Hepatocyte (in vitro differentiated cells): ENCODE results near the gene UBE2L5. TPM values are rescaled to one million over a fixed set of nuclear protein-coding genes. Genes with fewer than 3 reads are reported as not detected.
"Not testable (repeated sequence)": the region's sequence is repeated elsewhere in the genome, so short reads cannot be mapped to it uniquely, and the experiment has no call there.

Source experiments
- DNase-seq: peaks from one replicate; pipeline ENCODE4 v3.0.0-alpha.2; 2016; ENCODE audit warnings: low spot score
- H2AFZ ChIP-seq: fragments of 200-600 bp; sonication (generic); 2 replicates; pipeline ENCODE4 v1.6.0; 2016; ENCODE audit warnings: antibody characterized with exemption, mild to moderate bottlenecking
- H3K27ac ChIP-seq: fragments of 200-600 bp; sonication (generic); 2 replicates; pipeline ENCODE4 v1.5.1; 2016; ENCODE audit warnings: mild to moderate bottlenecking
- H3K27me3 ChIP-seq: fragments of 200-600 bp; sonication (generic); 2 replicates; pipeline ENCODE4 v1.6.1; 2016
- H3K36me3 ChIP-seq: fragments of 200-600 bp; sonication (generic); replicated peaks from 2 replicates; pipeline ENCODE4 v1.5.1; 2016; ENCODE audit warnings: low read depth; ENCODE audit not compliant: insufficient read depth
- H3K4me1 ChIP-seq: fragments of 200-600 bp; sonication (generic); 2 replicates; pipeline ENCODE4 v1.5.1; 2016; ENCODE audit warnings: mild to moderate bottlenecking, moderate library complexity; ENCODE audit not compliant: insufficient read depth
- H3K4me2 ChIP-seq: fragments of 200-600 bp; sonication (generic); 2 replicates; pipeline ENCODE4 v1.6.0; 2016
- H3K4me3 ChIP-seq: fragments of 200-600 bp; sonication (generic); 2 replicates; pipeline ENCODE4 v1.5.1; 2016; ENCODE audit warnings: mild to moderate bottlenecking
- H3K79me2 ChIP-seq: fragments of 200-600 bp; sonication (generic); 2 replicates; pipeline ENCODE4 v1.6.0; 2017; ENCODE audit warnings: mild to moderate bottlenecking
- H3K9me2 ChIP-seq: fragments of 200-600 bp; sonication (generic); replicated peaks from 2 replicates; pipeline ENCODE4 v1.6.0; 2017; ENCODE audit warnings: mild to moderate bottlenecking; ENCODE audit not compliant: insufficient read depth
- H3K9me3 ChIP-seq: fragments of 200-600 bp; sonication (generic); 2 replicates; pipeline ENCODE4 v1.5.1; 2016; ENCODE audit warnings: low read depth, mild to moderate bottlenecking
- H4K20me1 ChIP-seq: fragments of 200-600 bp; sonication (generic); 2 replicates; pipeline ENCODE4 v1.6.0; 2016; ENCODE audit warnings: mild to moderate bottlenecking; ENCODE audit not compliant: insufficient read depth, poor library complexity, severe bottlenecking
- CTCF ChIP-seq: fragments of 200-600 bp; sonication (generic); IDR thresholded peaks from 2 replicates; pipeline ENCODE4 v1.5.1; 2016; ENCODE audit warnings: antibody characterized with exemption, mild to moderate bottlenecking; ENCODE audit not compliant: poor library complexity
- EZH2 ChIP-seq: fragments of 200-600 bp; sonication (generic); IDR thresholded peaks from 2 replicates; pipeline ENCODE4 v1.6.1; 2016; ENCODE audit warnings: antibody characterized with exemption, mild to moderate bottlenecking, borderline replicate concordance
- EZH2phosphoT487 ChIP-seq: fragments of 200-600 bp; sonication (generic); IDR thresholded peaks from one replicate; pipeline ENCODE4 v1.6.1; 2018; ENCODE audit warnings: antibody characterized with exemption, mild to moderate bottlenecking, low read depth, moderate library complexity; ENCODE audit not compliant: unreplicated experiment, severe bottlenecking
- WGBS: methylation state at CpG from one replicate; pipeline ENCODE4 v1.1.6; 2016; ENCODE audit warnings: low lambda C conversion rate; ENCODE audit errors: missing lambda C conversion rate; 5-methylcytosine and 5-hydroxymethylcytosine counted together
- polyA plus RNA-seq: library from polyadenylated mRNA; unstranded; fragments of >200 nt; fragmentation: Nextera tagmentation; extraction: Ambion mirVana; gene quantifications from 2 replicates; pipeline ENCODE4 v1.2.1, GENCODE V29; 2016
- total RNA-seq: library from RNA; depleted of rRNA; stranded (reverse); fragments of >200 nt; gene quantifications from 2 replicates; pipeline ENCODE4 v1.2.3, GENCODE V29; 2014

UBE2L5 gene
- total and polyA plus RNA-seq, 2 experiments from 2014 or later, result not detected

DNA sequence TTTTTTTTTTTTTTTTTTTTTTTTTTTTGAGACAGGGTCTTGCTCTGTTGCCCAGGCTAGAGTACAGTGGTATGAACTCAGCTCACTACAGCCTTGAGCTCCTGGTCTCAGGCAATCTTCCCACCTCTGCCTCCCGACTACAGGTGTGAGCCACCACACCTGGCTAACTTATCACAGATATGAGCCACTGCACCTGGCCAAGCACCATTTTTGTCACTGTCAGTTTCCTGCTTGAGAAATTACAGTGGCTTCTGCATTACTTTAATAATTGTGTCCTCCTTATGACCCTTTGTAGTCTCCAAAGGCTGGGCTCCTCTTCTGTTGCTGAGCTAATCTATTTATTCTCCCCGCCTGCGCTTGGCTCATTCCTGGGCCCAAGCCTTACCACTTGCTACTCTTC lies 16.0 kb downstream of the UBE2L5 start:
- Histone ChIP-seq H3K36me3 (no peaks in the 10 kb centered on the region), H3K4me3 (no peak overlapping the region), H4K20me1 (no peaks in the 10 kb centered on the region), H3K9me3 (no peaks in the 10 kb centered on the region), H3K27me3 (peaks cover 8% of the 10 kb centered on the region), H3K79me2 (no peaks in the 10 kb centered on the region), H2AFZ (no peak overlapping the region), H3K27ac (no peak overlapping the region), H3K4me1 (no peaks in the 10 kb centered on the region), H3K9me2 (no peaks in the 10 kb centered on the region), H3K4me2 (no peak overlapping the region)
- WGBS, result 88% methylated on average over 3 of the region's 3 CpGs
- TF ChIP-seq CTCF (no peak), EZH2phosphoT487 (no peak), EZH2 (no peak)
- DNase-seq, result no peak

GRCh38 chr13:30440910-30441703 lies 18.8 kb downstream of the UBE2L5 start:
- Histone ChIP-seq H3K4me3 (no peak overlapping the region), H3K36me3 (no peaks in the 10 kb centered on the region), H3K9me3 (no peaks in the 10 kb centered on the region), H3K4me1 (peaks cover 10% of the 10 kb centered on the region), H3K9me2 (no peaks in the 10 kb centered on the region), H2AFZ (no peak overlapping the region), H3K4me2 (no peak overlapping the region), H4K20me1 (no peaks in the 10 kb centered on the region), H3K27me3 (peaks cover 8% of the 10 kb centered on the region), H3K27ac (no peak overlapping the region), H3K79me2 (no peaks in the 10 kb centered on the region)
- WGBS, result 59% methylated on average over 8 of the region's 8 CpGs
- no peak for TF ChIP-seq EZH2
- no peak for TF ChIP-seq EZH2phosphoT487
- no peak for DNase-seq

- 77% methylated on average over 5 of the region's 5 CpGs for WGBS
- H3K9me2 ChIP-seq, result no peaks in the 10 kb centered on the region
- no peaks in the 10 kb centered on the region for H3K36me3 ChIP-seq
- no peak overlapping the region for H3K4me3 ChIP-seq
- no peak overlapping the region for H2AFZ ChIP-seq
- H4K20me1 ChIP-seq, result no peaks in the 10 kb centered on the region
- H3K4me1 ChIP-seq, result peaks cover 13% of the 10 kb centered on the region
- no peak overlapping the region for H3K27ac ChIP-seq
- H3K79me2 ChIP-seq, result no peaks in the 10 kb centered on the region
- H3K4me2 ChIP-seq, result no peak overlapping the region
- TF ChIP-seq EZH2 (no peak), EZH2phosphoT487 (no peak), CTCF (no peak)
- H3K27me3 ChIP-seq, result no peaks in the 10 kb centered on the region
- H3K9me3 ChIP-seq, result no peaks in the 10 kb centered on the region
- no peak for DNase-seq
These were observed 20.6 kb downstream of the UBE2L5 start for GRCh38 chr13:30442926-30443325.

DNA sequence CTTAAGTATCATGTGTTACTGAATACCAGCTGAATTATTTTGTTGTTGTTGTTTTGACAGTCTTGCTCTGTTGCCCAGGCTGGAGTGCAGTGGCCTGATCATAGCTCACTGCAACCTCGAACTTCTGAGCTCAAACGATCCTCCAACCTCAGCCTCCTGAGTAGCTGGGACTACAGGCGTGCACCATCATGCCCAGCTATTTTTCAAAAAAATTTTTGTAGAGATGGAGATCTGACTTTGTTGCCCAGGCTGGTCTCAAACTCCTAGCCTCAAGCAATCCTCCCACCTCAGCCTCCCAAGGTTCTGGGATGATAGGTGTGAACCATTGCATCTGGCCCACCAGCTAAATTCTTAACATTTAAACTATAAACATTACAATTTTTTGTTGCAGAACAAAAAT lies 21.2 kb downstream of the UBE2L5 start:
- not testable (repeated sequence) for H3K79me2 ChIP-seq, H2AFZ ChIP-seq, H3K27me3 ChIP-seq, H3K9me3 ChIP-seq, H4K20me1 ChIP-seq, H3K9me2 ChIP-seq, H3K36me3 ChIP-seq, H3K4me3 ChIP-seq, H3K27ac ChIP-seq, H3K4me2 ChIP-seq, DNase-seq
- H3K4me1 ChIP-seq, result peaks cover 13% of the 10 kb centered on the region
- WGBS, result 94% methylated on average over 3 of the region's 3 CpGs
